ENCODE measurements around the gene CNGB1. TPM values are rescaled to one million over a fixed set of nuclear protein-coding genes. Genes with fewer than 3 reads are reported as not detected.

CNGB1 gene
- total and polyA plus RNA-seq, 4 donors = 2.1 to 6.5 (median 4.3) TPM

DNA sequence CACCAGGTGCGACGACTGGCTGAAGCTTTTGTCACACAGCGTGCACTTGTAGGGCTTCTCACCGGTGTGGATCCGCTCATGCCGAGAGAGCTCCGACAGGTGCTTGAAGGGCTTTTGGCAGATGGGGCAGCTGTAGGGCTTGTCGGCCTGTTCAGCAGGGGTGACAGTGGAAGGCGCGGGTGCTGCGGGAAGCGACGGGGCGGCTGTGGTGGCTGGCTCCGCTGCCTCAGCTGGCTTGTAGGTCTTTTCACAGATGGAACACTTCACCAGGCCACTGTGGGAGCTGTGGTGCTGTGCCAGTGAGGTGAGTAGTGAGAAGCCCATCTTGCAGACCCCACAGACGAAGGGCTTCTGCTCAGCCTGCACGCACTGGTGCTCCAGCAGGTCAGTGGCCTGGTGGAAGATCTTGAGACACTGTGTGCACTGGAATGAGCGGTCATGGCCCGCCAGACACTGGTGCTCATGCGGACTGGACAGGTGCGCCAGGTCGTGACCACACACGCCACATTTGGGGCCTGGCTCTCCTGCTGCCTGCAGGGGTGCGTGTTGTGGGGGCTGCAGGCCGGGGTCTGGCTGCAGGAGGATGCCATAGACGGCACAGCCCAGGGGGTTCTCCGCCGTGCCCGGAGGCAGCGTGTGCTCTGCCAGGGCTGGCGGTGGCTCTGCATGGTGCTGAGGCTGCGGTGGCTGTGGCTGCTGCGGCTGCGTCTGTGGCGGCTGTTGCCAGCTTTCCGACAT lies 26.8 kb upstream of the CNGB1 start:
- 94% methylated on average over 35 of the region's 36 CpGs for WGBS (ENCODE audit: insufficient coverage)
- no peak for DNase-seq (ENCODE audit: low read depth in 4 of 6, low spot score in 6 of 6)
- Histone ChIP-seq H3K4me1 (ENCODE audit: control insufficient read depth, insufficient read depth, low read length) (peaks cover 43% of the 10 kb centered on the region), H3K27me3 (ENCODE audit: control insufficient read depth, insufficient read depth, low read length) (no peaks in the 10 kb centered on the region), H3K36me3 (ENCODE audit: control insufficient read depth, insufficient read depth, low read length) (peaks cover 55% of the 10 kb centered on the region), H3K9me3 (ENCODE audit: control insufficient read depth, insufficient read depth, low read length) (no peaks in the 10 kb centered on the region), H3K4me3 (ENCODE audit: low read depth, low read length) (no peak overlapping the region), H3K27ac (ENCODE audit: low read depth, low read length) (no peak overlapping the region)

DNA sequence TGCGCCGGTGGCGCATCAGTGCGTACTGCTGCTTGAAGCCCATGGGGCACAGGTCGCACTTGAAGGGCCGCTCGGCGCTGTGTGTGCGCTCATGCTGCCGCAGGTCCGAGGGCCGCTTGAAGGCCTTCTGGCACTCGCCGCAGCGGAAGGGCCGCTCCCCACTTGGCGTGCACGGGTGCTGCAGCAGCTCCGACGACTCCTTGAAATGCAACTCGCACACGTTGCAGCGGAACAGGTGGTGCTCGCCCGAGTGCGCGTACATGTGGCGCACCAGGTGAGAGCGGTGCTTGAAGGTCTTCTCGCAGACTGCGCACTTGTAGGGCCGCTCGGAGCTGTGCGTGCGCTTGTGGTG lies 26.2 kb upstream of the CNGB1 start:
- no peaks in the 10 kb centered on the region for H3K9me3 ChIP-seq (ENCODE audit: control insufficient read depth, insufficient read depth, low read length)
- H3K27ac ChIP-seq (ENCODE audit: low read depth, low read length) = no peak overlapping the region
- peaks cover 54% of the 10 kb centered on the region for H3K36me3 ChIP-seq (ENCODE audit: control insufficient read depth, insufficient read depth, low read length)
- no peak overlapping the region for H3K4me3 ChIP-seq (ENCODE audit: low read depth, low read length)
- no peaks in the 10 kb centered on the region for H3K27me3 ChIP-seq (ENCODE audit: control insufficient read depth, insufficient read depth, low read length)
- WGBS (ENCODE audit: insufficient coverage) = 95% methylated on average over 35 of the region's 35 CpGs
- no peak for DNase-seq (ENCODE audit: low read depth in 4 of 6, low spot score in 6 of 6)
- H3K4me1 ChIP-seq (ENCODE audit: control insufficient read depth, insufficient read depth, low read length) = peaks cover 43% of the 10 kb centered on the region

DNA sequence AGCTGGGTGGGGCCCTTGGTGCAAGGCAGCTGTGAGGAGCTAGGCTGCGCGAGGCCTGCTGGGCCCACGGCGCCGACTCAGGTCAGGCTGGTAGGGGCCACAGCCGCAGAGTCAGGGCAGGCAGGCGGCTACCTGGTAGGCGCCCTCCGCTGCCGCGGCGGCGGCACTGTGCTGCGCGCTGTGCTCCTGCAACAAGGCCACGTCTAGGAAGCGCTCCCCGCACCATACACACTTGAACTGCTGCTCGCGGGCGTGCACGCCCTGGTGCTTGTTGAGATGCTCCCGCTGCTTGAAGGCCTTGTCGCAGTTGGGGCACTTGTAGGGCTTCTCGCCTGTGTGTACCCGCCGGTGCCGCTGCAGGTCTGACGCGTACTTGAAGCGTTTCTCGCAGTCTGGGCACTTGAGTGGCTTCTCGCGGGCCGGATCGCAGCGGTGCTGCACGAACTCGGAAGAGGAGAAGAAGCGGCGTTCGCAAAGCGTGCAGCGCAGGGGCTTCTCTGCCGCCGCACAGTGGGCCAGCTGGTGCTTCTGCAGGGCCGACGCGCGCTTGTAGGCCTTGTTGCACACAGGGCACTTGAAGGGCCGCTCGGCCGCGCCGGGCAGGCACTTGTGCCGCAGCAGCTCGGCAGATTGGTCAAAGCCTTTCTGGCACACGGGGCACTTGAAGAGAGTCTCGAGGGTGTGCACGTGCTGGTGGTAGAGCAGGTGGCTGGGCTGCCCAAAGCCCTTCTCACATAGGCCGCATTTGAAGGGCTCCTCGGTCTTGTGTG lies 25.7 kb upstream of the CNGB1 start:
- Histone ChIP-seq H3K4me1 (ENCODE audit: control insufficient read depth, insufficient read depth, low read length) (peaks cover 40% of the 10 kb centered on the region), H3K4me3 (ENCODE audit: low read depth, low read length) (no peak overlapping the region), H3K27me3 (ENCODE audit: control insufficient read depth, insufficient read depth, low read length) (no peaks in the 10 kb centered on the region), H3K27ac (ENCODE audit: low read depth, low read length) (no peak overlapping the region), H3K9me3 (ENCODE audit: control insufficient read depth, insufficient read depth, low read length) (no peaks in the 10 kb centered on the region), H3K36me3 (ENCODE audit: control insufficient read depth, insufficient read depth, low read length) (peaks cover 59% of the 10 kb centered on the region)
- WGBS (ENCODE audit: insufficient coverage) = 96% methylated on average over 62 of the region's 62 CpGs
- DNase-seq (ENCODE audit: low read depth in 4 of 6, low spot score in 6 of 6) = no peak

DNA sequence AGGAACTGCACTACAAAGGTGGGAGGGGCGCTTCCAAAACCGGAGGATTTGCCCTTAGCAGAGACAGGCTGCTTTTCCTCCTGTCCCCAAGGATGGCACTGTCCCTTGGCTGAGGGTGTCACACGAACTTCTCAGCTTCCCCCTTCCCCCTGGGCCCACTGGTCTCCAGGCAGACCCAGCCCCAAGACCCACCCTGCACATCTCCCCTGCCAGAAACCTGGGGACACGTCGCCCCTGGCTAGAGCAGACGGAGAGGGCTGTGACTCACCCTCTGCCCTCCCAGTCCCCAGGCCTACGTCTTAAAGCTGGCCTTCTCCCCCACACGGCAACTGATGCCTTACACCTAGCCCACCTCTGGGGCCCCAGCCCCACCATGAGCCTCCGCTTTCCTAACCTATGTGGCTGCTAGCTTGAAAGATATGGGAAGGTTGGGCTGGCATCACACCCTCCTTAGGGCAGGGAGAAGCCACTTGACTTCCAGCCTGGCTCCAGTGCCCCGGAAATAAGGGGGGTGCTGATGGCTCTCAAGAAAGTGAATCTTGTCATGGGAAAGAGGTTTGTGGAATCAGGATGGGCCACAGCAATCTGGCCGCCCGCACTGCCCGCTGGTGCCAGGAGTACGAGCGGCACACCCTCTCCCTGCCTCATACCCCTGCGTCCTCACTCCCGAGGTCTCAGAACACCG lies 24.9 kb upstream of the CNGB1 start:
- H3K4me1 ChIP-seq (ENCODE audit: control insufficient read depth, insufficient read depth, low read length) = peaks cover 32% of the 10 kb centered on the region
- peaks cover 62% of the 10 kb centered on the region for H3K36me3 ChIP-seq (ENCODE audit: control insufficient read depth, insufficient read depth, low read length)
- H3K9me3 ChIP-seq (ENCODE audit: control insufficient read depth, insufficient read depth, low read length) = no peaks in the 10 kb centered on the region
- no peak overlapping the region for H3K4me3 ChIP-seq (ENCODE audit: low read depth, low read length)
- H3K27me3 ChIP-seq (ENCODE audit: control insufficient read depth, insufficient read depth, low read length) = no peaks in the 10 kb centered on the region
- no peak overlapping the region for H3K27ac ChIP-seq (ENCODE audit: low read depth, low read length)
- DNase-seq (ENCODE audit: low read depth in 4 of 6, low spot score in 6 of 6) = no peak
- WGBS (ENCODE audit: insufficient coverage) = 83% methylated on average over 10 of the region's 18 CpGs

DNA sequence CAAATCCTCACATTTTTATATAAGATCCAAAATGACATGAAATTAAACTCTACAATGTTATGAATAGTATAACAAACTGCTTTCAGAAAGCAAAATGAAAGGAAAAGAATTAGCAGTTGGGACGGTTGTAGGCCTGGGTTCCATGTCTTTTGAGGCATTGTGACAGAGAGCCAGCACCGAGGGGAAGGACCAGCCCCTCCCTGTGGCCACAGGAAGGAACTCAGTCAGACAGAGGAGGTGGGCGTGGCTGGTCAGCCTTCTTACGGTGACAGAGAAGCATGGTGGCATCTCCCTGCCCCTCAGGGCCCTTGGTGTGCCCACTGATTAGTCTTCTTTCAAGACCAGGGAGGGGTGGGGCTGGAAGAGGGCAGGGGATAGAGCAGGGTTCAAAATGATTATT lies 23.9 kb upstream of the CNGB1 start:
- Histone ChIP-seq H3K4me3 (ENCODE audit: low read depth, low read length) (no peak overlapping the region), H3K27ac (ENCODE audit: low read depth, low read length) (no peak overlapping the region), H3K27me3 (ENCODE audit: control insufficient read depth, insufficient read depth, low read length) (no peaks in the 10 kb centered on the region), H3K36me3 (ENCODE audit: control insufficient read depth, insufficient read depth, low read length) (peaks cover 62% of the 10 kb centered on the region), H3K9me3 (ENCODE audit: control insufficient read depth, insufficient read depth, low read length) (no peaks in the 10 kb centered on the region), H3K4me1 (ENCODE audit: control insufficient read depth, insufficient read depth, low read length) (peaks cover 29% of the 10 kb centered on the region)
- 23% methylated on average over 3 of the region's 4 CpGs for WGBS (ENCODE audit: insufficient coverage)
- peak in 1 of 6 donors; percentile 37 for DNase-seq (ENCODE audit: low read depth in 4 of 6, low spot score in 6 of 6)

DNA sequence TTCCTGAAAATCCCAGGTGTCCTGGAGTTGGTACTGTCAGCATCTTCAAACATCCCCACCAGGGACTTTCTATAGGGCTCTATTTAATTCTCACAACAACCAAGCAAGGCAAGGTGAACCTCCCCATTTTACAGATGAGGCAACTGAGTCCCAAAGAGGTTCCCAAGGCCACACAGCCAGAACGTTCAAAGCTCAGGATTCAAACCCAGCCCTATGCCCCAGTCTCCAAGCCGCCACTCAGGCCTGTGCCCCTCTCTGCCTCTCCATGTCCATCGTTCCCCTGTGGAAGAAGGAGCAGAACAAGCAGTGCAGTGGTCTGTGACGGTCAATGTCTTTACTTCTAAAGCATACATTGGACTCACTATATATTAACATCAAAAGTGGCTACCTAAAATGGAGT lies 23.4 kb upstream of the CNGB1 start:
- H3K27ac ChIP-seq (ENCODE audit: low read depth, low read length) = no peak overlapping the region
- no peaks in the 10 kb centered on the region for H3K9me3 ChIP-seq (ENCODE audit: control insufficient read depth, insufficient read depth, low read length)
- peaks cover 62% of the 10 kb centered on the region for H3K36me3 ChIP-seq (ENCODE audit: control insufficient read depth, insufficient read depth, low read length)
- H3K27me3 ChIP-seq (ENCODE audit: control insufficient read depth, insufficient read depth, low read length) = no peaks in the 10 kb centered on the region
- H3K4me1 ChIP-seq (ENCODE audit: control insufficient read depth, insufficient read depth, low read length) = peaks cover 25% of the 10 kb centered on the region
- H3K4me3 ChIP-seq (ENCODE audit: low read depth, low read length) = no peak overlapping the region
- 98% methylated on average over 3 of the region's 4 CpGs for WGBS (ENCODE audit: insufficient coverage)
- DNase-seq (ENCODE audit: low read depth in 4 of 6, low spot score in 6 of 6) = no peak

DNA sequence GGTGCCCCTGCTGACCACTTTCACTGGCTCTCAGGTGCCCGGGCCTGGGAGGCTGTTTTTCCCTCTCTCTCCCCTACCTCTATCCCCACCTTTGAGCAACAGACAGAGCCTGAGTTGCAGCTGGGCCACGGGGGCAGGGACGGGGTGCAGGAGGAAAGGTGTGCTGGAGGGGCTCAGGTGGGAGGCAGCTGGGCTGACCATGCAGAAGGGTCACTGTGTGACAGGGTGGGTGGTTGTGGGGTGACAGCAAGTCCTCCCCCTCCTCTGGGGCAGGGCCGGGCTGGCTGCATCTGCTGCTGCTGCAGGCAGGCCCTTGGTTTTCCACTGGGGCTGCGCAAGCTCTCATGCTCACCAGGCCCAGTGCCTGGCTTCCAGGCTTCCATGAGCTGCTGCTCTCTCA lies 23.0 kb upstream of the CNGB1 start:
- H3K9me3 ChIP-seq (ENCODE audit: control insufficient read depth, insufficient read depth, low read length) = no peaks in the 10 kb centered on the region
- 100% methylated on average over 1 of the region's 5 CpGs for WGBS (ENCODE audit: insufficient coverage)
- H3K36me3 ChIP-seq (ENCODE audit: control insufficient read depth, insufficient read depth, low read length) = peaks cover 62% of the 10 kb centered on the region
- H3K27me3 ChIP-seq (ENCODE audit: control insufficient read depth, insufficient read depth, low read length) = no peaks in the 10 kb centered on the region
- no peak for DNase-seq (ENCODE audit: low read depth in 4 of 6, low spot score in 6 of 6)
- H3K4me1 ChIP-seq (ENCODE audit: control insufficient read depth, insufficient read depth, low read length) = peaks cover 20% of the 10 kb centered on the region
- no peak overlapping the region for H3K27ac ChIP-seq (ENCODE audit: low read depth, low read length)
- H3K4me3 ChIP-seq (ENCODE audit: low read depth, low read length) = no peak overlapping the region

GRCh38 chr16:57993438-57993837 lies 22.5 kb upstream of the CNGB1 start:
- Histone ChIP-seq H3K4me3 (ENCODE audit: low read depth, low read length) (no peak overlapping the region), H3K4me1 (ENCODE audit: control insufficient read depth, insufficient read depth, low read length) (peaks cover 16% of the 10 kb centered on the region), H3K27me3 (ENCODE audit: control insufficient read depth, insufficient read depth, low read length) (no peaks in the 10 kb centered on the region), H3K27ac (ENCODE audit: low read depth, low read length) (no peak overlapping the region), H3K9me3 (ENCODE audit: control insufficient read depth, insufficient read depth, low read length) (no peaks in the 10 kb centered on the region), H3K36me3 (ENCODE audit: control insufficient read depth, insufficient read depth, low read length) (peaks cover 62% of the 10 kb centered on the region)
- WGBS (ENCODE audit: insufficient coverage) = 83% methylated on average over 6 of the region's 8 CpGs
- no peak for DNase-seq (ENCODE audit: low read depth in 4 of 6, low spot score in 6 of 6)

- H3K4me1 ChIP-seq (ENCODE audit: control insufficient read depth, insufficient read depth, low read length) = peaks cover 12% of the 10 kb centered on the region
- H3K4me3 ChIP-seq (ENCODE audit: low read depth, low read length) = no peak overlapping the region
- no peaks in the 10 kb centered on the region for H3K9me3 ChIP-seq (ENCODE audit: control insufficient read depth, insufficient read depth, low read length)
- H3K27ac ChIP-seq (ENCODE audit: low read depth, low read length) = no peak overlapping the region
- H3K27me3 ChIP-seq (ENCODE audit: control insufficient read depth, insufficient read depth, low read length) = peaks cover 2% of the 10 kb centered on the region
- H3K36me3 ChIP-seq (ENCODE audit: control insufficient read depth, insufficient read depth, low read length) = peaks cover 50% of the 10 kb centered on the region
- WGBS (ENCODE audit: insufficient coverage) = 86% methylated on average over 5 of the region's 6 CpGs
- DNase-seq (ENCODE audit: low read depth in 4 of 6, low spot score in 6 of 6) = no peak
Measured at GRCh38 chr16:57992084-57992483, 21.2 kb upstream of the CNGB1 start.
